Stimulated activated CD4-positive, alpha-beta T cell treated with anti-CD3 and anti-CD28 coated beads, Interleukin-1b, Interleukin-23, amount 100 ng/mL, for 48 hours (primary cell): ENCODE data around the gene FLAD1.

ENCODE experiments used
- DNase-seq: peaks from one replicate; pipeline ENCODE4 v3.0.0-alpha.2; 2020

The FLAD1 gene

GRCh38 chr1:154952664-154953063 is 30.5 kb upstream of the FLAD1 start:
- DNase-seq = no peak

GRCh38 chr1:154953611-154954038 is 29.5 kb upstream of the FLAD1 start:
- no peak for DNase-seq

- DNase-seq = no peak
Observed at GRCh38 chr1:154954541-154954940, 28.6 kb upstream of the FLAD1 start.

- DNase-seq = peak; percentile 87
Observed at GRCh38 chr1:154955039-154955717, 28.0 kb upstream of the FLAD1 start.

- peak; percentile 76 for DNase-seq
Observed at GRCh38 chr1:154955718-154956543, 27.2 kb upstream of the FLAD1 start, which contains the start of gene PBXIP1. TSS of gene PBXIP1 (minus strand) at chr1:154956099. CDS start at chr1:154953721, 2,378 bp downstream.

- no peak for DNase-seq
Observed at GRCh38 chr1:154956544-154956941, 26.6 kb upstream of the FLAD1 start.

GRCh38 chr1:154957091-154957657 is 26.0 kb upstream of the FLAD1 start:
- DNase-seq = no peak

GRCh38 chr1:154958036-154958435 is 25.1 kb upstream of the FLAD1 start:
- no peak for DNase-seq

GRCh38 chr1:154958681-154959425 is 24.3 kb upstream of the FLAD1 start:
- DNase-seq = no peak

- DNase-seq = no peak
Observed at GRCh38 chr1:154959426-154959780, 23.7 kb upstream of the FLAD1 start.

GRCh38 chr1:154960446-154961136 is 22.6 kb upstream of the FLAD1 start:
- DNase-seq = no peak

- DNase-seq = peak; percentile 82
Observed at GRCh38 chr1:154961207-154962155, 21.7 kb upstream of the FLAD1 start, which contains the start of gene PYGO2. TSS of gene PYGO2 (minus strand) at chr1:154961782. CDS start at chr1:154961576, 206 bp downstream.

- DNase-seq = no peak
Observed at GRCh38 chr1:154962156-154962749, 20.9 kb upstream of the FLAD1 start.

GRCh38 chr1:154962795-154963330 is 20.3 kb upstream of the FLAD1 start:
- DNase-seq = no peak

- DNase-seq = no peak
Observed at GRCh38 chr1:154963643-154964042, 19.5 kb upstream of the FLAD1 start.

GRCh38 chr1:154964359-154964758 is 18.8 kb upstream of the FLAD1 start:
- DNase-seq = no peak

- no peak for DNase-seq
Observed at GRCh38 chr1:154966111-154966510, 17.0 kb upstream of the FLAD1 start.

GRCh38 chr1:154967331-154967950 is 15.7 kb upstream of the FLAD1 start:
- DNase-seq = no peak

GRCh38 chr1:154968731-154969130 is 14.4 kb upstream of the FLAD1 start:
- DNase-seq = no peak

GRCh38 chr1:154969246-154969645 is 13.9 kb upstream of the FLAD1 start:
- DNase-seq = no peak
